ENCODE results near the gene DDX27. TPM values are rescaled to one million over a fixed set of nuclear protein-coding genes. Genes with fewer than 3 reads are reported as not detected.

DDX27 gene
- total RNA-seq, 1 donor from 2014 or later: 14.6 TPM

DNA sequence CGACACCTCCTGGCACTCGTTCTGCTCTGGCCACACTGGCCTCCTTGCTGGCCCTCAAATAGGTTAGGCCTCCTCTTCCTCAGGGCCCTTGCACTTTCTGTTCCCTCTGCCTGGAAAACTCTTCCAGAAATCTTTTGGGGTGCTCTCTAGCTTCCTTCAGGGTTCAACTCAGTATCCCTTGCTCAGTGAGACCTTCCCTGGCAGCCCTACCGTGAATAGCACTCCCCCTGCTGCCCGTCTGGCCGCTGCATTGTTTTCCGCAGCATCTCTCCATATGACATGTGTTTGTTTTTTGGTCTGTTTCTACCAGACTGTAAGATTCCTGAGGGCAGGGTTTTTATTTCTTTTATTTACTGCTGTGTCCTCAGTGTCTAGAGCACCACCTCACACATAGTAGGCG lies 6.7 kb downstream of the DDX27 start:
- Histone ChIP-seq H3K36me3 (peaks cover 95% of the 10 kb centered on the region), H3K4me1 (no peaks in the 10 kb centered on the region), H3K4me3 (no peak overlapping the region), H3K27me3 (ENCODE audit: low read depth) (no peaks in the 10 kb centered on the region), H3K27ac (replicated peaks) (no peak overlapping the region), H3K9me3 (replicated peaks) (no peaks in the 10 kb centered on the region)
- intact Hi-C loops (cut with micrococcal nuclease): no loop called here
- DNase-seq: no peak
- TF ChIP-seq, protein P1, sequence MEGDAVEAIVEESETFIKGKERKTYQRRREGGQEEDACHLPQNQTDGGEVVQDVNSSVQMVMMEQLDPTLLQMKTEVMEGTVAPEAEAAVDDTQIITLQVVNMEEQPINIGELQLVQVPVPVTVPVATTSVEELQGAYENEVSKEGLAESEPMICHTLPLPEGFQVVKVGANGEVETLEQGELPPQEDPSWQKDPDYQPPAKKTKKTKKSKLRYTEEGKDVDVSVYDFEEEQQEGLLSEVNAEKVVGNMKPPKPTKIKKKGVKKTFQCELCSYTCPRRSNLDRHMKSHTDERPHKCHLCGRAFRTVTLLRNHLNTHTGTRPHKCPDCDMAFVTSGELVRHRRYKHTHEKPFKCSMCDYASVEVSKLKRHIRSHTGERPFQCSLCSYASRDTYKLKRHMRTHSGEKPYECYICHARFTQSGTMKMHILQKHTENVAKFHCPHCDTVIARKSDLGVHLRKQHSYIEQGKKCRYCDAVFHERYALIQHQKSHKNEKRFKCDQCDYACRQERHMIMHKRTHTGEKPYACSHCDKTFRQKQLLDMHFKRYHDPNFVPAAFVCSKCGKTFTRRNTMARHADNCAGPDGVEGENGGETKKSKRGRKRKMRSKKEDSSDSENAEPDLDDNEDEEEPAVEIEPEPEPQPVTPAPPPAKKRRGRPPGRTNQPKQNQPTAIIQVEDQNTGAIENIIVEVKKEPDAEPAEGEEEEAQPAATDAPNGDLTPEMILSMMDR (IDR thresholded peaks at IDR 0.05; ENCODE audit: borderline replicate concordance): no peak

GRCh38 chr20:49228676-49229075 lies 9.5 kb downstream of the DDX27 start:
- Histone ChIP-seq H3K4me3 (no peak overlapping the region), H3K27ac (replicated peaks) (no peak overlapping the region), H3K27me3 (ENCODE audit: low read depth) (no peaks in the 10 kb centered on the region), H3K36me3 (peaks cover 97% of the 10 kb centered on the region), H3K4me1 (no peaks in the 10 kb centered on the region), H3K9me3 (replicated peaks) (no peaks in the 10 kb centered on the region)
- TF ChIP-seq, protein P1 (IDR thresholded peaks at IDR 0.05; ENCODE audit: borderline replicate concordance): no peak
- no peak for DNase-seq
- intact Hi-C loops (cut with micrococcal nuclease): no loop called here

DNA sequence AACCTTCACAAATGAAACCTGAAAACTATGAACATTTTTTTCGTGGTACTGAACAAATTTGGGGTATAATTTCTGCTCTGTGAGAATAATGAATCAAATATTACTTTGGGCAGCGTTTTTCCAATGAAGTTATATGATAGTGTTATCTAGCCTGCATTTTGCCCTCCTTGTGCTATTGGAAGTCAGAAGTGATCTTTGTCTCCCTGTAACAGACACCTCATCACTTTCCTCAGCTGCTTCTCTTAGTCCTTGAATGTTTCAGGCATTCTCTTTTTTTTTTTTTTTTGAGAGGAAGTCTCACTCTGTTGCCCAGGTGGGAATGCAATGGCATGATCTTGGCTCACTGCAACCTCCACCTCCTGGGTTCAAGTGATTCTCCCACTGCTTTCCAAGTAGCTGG lies 10.2 kb downstream of the DDX27 start:
- H3K4me1 ChIP-seq: no peaks in the 10 kb centered on the region
- H3K27me3 ChIP-seq (ENCODE audit: low read depth): no peaks in the 10 kb centered on the region
- TF ChIP-seq, protein P1 (IDR thresholded peaks at IDR 0.05; ENCODE audit: borderline replicate concordance): no peak
- intact Hi-C loops (cut with micrococcal nuclease): no loop called here
- H3K9me3 ChIP-seq (replicated peaks): no peaks in the 10 kb centered on the region
- peaks cover 97% of the 10 kb centered on the region for H3K36me3 ChIP-seq
- no peak overlapping the region for H3K4me3 ChIP-seq
- no peak for DNase-seq
- no peak overlapping the region for H3K27ac ChIP-seq (replicated peaks)

DNA sequence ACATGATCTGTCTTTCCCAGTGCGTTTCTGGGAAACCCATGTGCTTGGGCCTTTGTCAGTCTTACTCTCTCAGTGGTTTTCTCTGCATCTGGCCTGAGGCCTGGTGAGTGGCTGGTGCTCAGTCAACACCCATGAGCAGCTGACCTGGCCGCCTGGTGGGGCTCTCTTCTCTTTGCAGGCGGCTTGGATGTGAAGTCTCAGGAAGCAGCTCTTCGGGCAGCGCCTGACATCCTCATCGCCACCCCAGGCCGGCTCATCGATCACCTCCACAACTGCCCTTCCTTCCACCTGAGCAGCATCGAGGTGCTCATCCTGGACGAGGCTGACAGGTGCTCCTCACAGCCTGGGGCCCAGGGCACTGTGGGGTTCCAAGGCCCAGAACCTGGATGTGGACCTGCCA lies 10.8 kb downstream of the DDX27 start:
- no peaks in the 10 kb centered on the region for H3K4me1 ChIP-seq
- intact Hi-C loops (cut with micrococcal nuclease): no loop called here
- no peak for DNase-seq
- peaks cover 97% of the 10 kb centered on the region for H3K36me3 ChIP-seq
- no peak overlapping the region for H3K27ac ChIP-seq (replicated peaks)
- TF ChIP-seq, protein P1 (IDR thresholded peaks at IDR 0.05; ENCODE audit: borderline replicate concordance): no peak
- no peaks in the 10 kb centered on the region for H3K27me3 ChIP-seq (ENCODE audit: low read depth)
- no peak overlapping the region for H3K4me3 ChIP-seq
- no peaks in the 10 kb centered on the region for H3K9me3 ChIP-seq (replicated peaks)

GRCh38 chr20:49230561-49231133 lies 11.4 kb downstream of the DDX27 start:
- intact Hi-C loops (cut with micrococcal nuclease): no loop called here
- Histone ChIP-seq H3K4me3 (no peak overlapping the region), H3K27ac (replicated peaks) (no peak overlapping the region), H3K4me1 (no peaks in the 10 kb centered on the region), H3K36me3 (peaks cover 97% of the 10 kb centered on the region), H3K27me3 (ENCODE audit: low read depth) (no peaks in the 10 kb centered on the region), H3K9me3 (replicated peaks) (no peaks in the 10 kb centered on the region)
- TF ChIP-seq, protein P1 (IDR thresholded peaks at IDR 0.05; ENCODE audit: borderline replicate concordance): no peak
- peak; percentile 36 for DNase-seq
